Aorta (tissue), 5 donors: Measurements from ENCODE around the gene WWOX. TPM values are rescaled to one million over a fixed set of nuclear protein-coding genes. Genes with fewer than 3 reads are reported as not detected.

Experiments
- ATAC-seq: fragments of 200-7000 bp; cut with Tn5 transposase; one replicate; pipeline ENCODE4 v1.9.1; 2022; ENCODE audit warnings: moderate library complexity; ENCODE audit not compliant: low FRiP score
- DNase-seq, 2 donors: peaks; one replicate each; pipeline ENCODE4 v3.0.0-alpha.2; 2020
- H3K27ac ChIP-seq, 2 donors: one replicate each; pipeline ENCODE4 v1.5.1; 2013; ENCODE audit warnings: low read length in 2 of 2, mild to moderate bottlenecking in 2 of 2, moderate library complexity in 2 of 2, control low read depth in 1 of 2, inconsistent platforms in 1 of 2, low read depth in 1 of 2
- H3K27me3 ChIP-seq, 2 donors: one replicate each; pipeline ENCODE4 v1.6.1; 2013; ENCODE audit warnings: control low read depth in 1 of 2, low read length in 1 of 2, mild to moderate bottlenecking in 1 of 2, moderate library complexity in 1 of 2; ENCODE audit not compliant: insufficient read depth in 2 of 2, control insufficient read depth in 1 of 2
- H3K36me3 ChIP-seq, 2 donors: one replicate each; pipeline ENCODE4 v1.6.1; 2013; ENCODE audit warnings: control low read depth in 1 of 2, low read length in 1 of 2, mild to moderate bottlenecking in 1 of 2; ENCODE audit not compliant: insufficient read depth in 2 of 2, control insufficient read depth in 1 of 2
- H3K4me1 ChIP-seq, 2 donors: one replicate each; pipeline ENCODE4 v1.6.1; 2013; ENCODE audit warnings: low read length in 2 of 2, control low read depth in 1 of 2, mild to moderate bottlenecking in 1 of 2, moderate library complexity in 1 of 2; ENCODE audit not compliant: insufficient read depth in 2 of 2, control insufficient read depth in 1 of 2
- H3K4me3 ChIP-seq, 2 donors: one replicate each; pipeline ENCODE4 v1.5.1; 2013; ENCODE audit warnings: low read length in 2 of 2, control low read depth in 1 of 2, mild to moderate bottlenecking in 1 of 2
- H3K9me3 ChIP-seq: one replicate; pipeline ENCODE4 v1.6.1; 2013; ENCODE audit warnings: mild to moderate bottlenecking, low read length; ENCODE audit not compliant: control insufficient read depth
- WGBS, 2 donors: extraction: QIAGEN DNeasy Blood & Tissue Kit; methylation state at CpG; one replicate each; pipeline ENCODE4 v1.1.7; 2013; 5-methylcytosine and 5-hydroxymethylcytosine counted together
- intact Hi-C, 2 donors: fragments of 100-400 bp; cut with DNase I; formaldehyde crosslinking; loops; one replicate each; pipeline versions ENCODE4 v1.14.2 to v1.15.0; 2022
- polyA plus RNA-seq, 2 donors: library from polyadenylated mRNA; stranded (reverse); fragments of 200-250 nt; gene quantifications; one replicate each; pipeline ENCODE4 v1.2.3, GENCODE V29; 2013
- total RNA-seq, 2 donors: library from RNA; stranded (reverse); fragmentation: NEBNext Ultra II Directional; extraction: Animal tissue kit (Norgen Biotek cat#: 25700); gene quantifications; one replicate each; pipeline ENCODE4 v1.2.1, GENCODE V29; 2021
- donor health status: healthy with polysubstance abuse.
- donor health status: Bipolar disorder and iron deficiency.
- donor health status: DM: no; HTN: no; CAD: no.
- donor health status: DM: no; HTN: no; CAD: no.
- donor health status: DM: yes; HTN: yes; CAD: no.

Gene WWOX
- total and polyA plus RNA-seq, 4 donors, result 11.2 to 30.9 (median 14.6) TPM

DNA sequence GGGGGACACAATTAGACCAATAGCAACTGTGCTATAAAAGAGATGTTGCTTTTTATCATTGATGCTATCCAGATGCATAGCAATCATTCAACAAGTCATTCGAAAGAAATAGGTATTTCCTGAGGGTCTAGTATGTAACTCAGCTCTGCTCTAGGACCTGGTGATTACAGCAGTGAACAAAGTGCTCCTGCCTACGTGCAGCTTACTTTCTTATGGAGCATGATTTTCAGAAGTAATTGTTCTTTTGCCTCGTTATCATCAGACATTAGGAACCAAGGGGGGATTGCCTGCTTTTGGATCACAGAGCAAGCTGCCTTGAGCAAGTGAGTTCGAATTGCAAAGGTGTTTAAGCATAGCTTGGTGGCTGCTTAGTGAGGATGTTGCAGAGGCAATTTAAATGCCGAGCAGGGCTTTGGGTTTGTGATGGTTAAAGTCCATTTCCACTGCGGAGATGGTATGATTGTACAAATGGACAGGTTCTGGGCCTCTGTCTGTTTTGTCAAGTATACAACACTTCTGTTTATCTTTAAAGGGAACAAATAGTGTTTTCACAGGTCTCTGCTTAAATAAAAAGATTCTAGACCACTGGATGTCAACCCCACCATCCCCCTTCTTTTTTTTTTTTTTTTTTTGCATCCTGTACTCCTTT is 41.5 kb downstream of the WWOX start:
- Histone ChIP-seq H3K27me3 (no peaks in the 10 kb centered on the region), H3K36me3 (no peaks in the 10 kb centered on the region), H3K27ac (no peak overlapping the region), H3K4me1 (no peaks in the 10 kb centered on the region), H3K9me3 (no peaks in the 10 kb centered on the region), H3K4me3 (no peak overlapping the region)
- ATAC-seq (no peak), DNase-seq (no peak)
- 99% methylated on average over 6 of the region's 6 CpGs for WGBS, 2 donors
- intact Hi-C loops, result no loop called here

DNA sequence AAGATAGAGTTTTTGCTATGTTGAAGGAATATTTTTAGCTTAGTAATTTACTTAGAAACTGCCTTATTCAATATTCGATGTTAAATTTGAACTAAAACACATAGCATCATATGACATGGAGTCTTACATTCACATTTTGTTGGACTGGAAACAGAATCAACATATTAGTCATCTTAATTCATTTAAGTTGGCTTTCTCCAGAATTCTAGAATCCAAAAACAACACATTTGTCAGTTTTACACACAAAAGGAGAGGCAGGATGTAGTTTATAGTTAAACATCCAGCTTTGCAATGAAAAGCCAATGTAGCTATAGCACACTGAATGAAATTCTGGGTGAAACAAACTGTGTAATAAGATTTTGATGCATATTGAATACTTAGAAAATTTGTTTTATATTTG is 43.3 kb downstream of the WWOX start:
- intact Hi-C loops, result no loop called here
- DNase-seq (no peak), ATAC-seq (peak; percentile 48)
- no peaks in the 10 kb centered on the region for H3K4me1 ChIP-seq
- H3K9me3 ChIP-seq, result no peaks in the 10 kb centered on the region
- H3K27me3 ChIP-seq, result no peaks in the 10 kb centered on the region
- H3K27ac ChIP-seq, result no peak overlapping the region
- 0 to 4% methylated on average over 1 of the region's 1 CpG for WGBS, 2 donors
- H3K36me3 ChIP-seq, result no peaks in the 10 kb centered on the region
- no peak overlapping the region for H3K4me3 ChIP-seq

DNA sequence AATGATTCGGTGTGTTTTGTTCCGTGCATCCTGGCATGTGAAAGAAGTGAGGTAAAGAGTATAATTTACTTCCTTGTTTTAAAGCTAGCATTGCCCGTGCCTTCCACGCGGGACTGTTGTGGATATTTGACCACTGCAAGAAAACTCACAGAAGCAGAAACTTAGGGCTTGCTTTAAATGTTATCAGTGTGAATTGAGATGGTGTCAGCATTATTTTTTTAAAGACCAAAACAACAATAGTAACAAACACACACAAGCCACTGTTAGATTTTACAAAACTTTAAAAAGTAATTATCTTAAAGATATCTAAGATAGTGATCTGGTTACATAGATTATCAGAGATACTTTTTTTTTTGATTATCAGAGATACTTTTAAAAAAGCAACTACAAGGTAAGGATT is 47.4 kb downstream of the WWOX start:
- ATAC-seq (no peak), DNase-seq (no peak)
- Histone ChIP-seq H3K4me3 (no peak overlapping the region), H3K27me3 (no peaks in the 10 kb centered on the region), H3K36me3 (no peaks in the 10 kb centered on the region), H3K4me1 (no peaks in the 10 kb centered on the region), H3K27ac (no peak overlapping the region), H3K9me3 (no peaks in the 10 kb centered on the region)
- WGBS, 2 donors, result 84 to 86% methylated on average over 5 of the region's 5 CpGs
- intact Hi-C loops, result no loop called here

DNA sequence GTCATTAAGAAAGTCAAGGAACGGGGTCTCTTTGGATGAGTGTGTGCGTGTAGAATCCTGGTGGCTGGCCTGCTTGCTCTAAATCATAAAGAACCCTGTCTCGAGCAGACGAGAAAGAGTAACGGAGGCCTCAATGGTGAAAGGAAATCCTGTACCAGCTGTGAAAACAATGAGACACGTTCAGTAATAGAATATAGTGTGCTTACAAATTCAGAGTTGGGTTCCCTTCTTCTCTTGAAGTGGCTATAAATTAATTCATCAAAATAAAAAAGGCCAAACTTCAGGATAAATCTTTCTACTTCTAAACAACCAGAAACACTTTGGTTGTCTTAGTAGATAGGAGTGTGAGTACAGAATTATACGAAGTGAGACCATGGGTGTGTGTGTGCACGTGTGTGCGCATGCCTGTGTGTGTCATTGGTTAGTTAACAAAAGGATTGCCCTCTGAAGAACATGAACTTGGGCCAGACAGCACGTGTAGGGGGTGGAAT is 48.5 kb downstream of the WWOX start:
- Histone ChIP-seq H3K36me3 (no peaks in the 10 kb centered on the region), H3K27me3 (no peaks in the 10 kb centered on the region), H3K27ac (no peak overlapping the region), H3K4me1 (no peaks in the 10 kb centered on the region), H3K9me3 (no peaks in the 10 kb centered on the region), H3K4me3 (no peak overlapping the region)
- DNase-seq (no peak), ATAC-seq (no peak)
- 76 to 84% methylated on average over 10 of the region's 10 CpGs for WGBS, 2 donors
- intact Hi-C loops, result no loop called here

DNA sequence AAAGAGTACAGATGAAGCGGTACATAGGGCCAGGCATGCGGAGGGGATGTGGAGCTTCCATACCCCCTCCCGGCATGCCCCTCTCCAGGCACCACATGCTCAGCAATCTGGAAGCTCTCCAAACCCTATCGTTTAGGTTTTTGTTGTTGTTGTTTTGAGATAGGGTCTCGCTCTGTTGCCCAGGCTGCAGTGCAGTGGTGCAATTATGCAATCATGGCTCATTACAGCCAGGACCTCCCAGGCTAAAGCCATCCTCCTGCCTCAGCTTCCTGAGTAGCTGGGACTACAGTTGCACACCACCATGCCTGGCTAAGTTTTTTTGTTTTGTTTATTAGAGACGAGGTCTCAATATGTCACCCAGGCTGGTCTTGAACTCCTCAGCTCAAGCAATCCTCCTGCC is 50.8 kb downstream of the WWOX start:
- WGBS, 2 donors, result 78 to 84% methylated on average over 6 of the region's 6 CpGs
- Histone ChIP-seq H3K9me3 (no peaks in the 10 kb centered on the region), H3K27ac (no peak overlapping the region), H3K36me3 (no peaks in the 10 kb centered on the region), H3K4me1 (no peaks in the 10 kb centered on the region), H3K27me3 (no peaks in the 10 kb centered on the region), H3K4me3 (no peak overlapping the region)
- no peak for ATAC-seq
- DNase-seq, result no peak
- intact Hi-C loops, result loop anchor here in 1 of 2 donors (10.0 kb wide), 1 partner anchor 1085 kb away; no protein-coding TSS in a partner anchor

DNA sequence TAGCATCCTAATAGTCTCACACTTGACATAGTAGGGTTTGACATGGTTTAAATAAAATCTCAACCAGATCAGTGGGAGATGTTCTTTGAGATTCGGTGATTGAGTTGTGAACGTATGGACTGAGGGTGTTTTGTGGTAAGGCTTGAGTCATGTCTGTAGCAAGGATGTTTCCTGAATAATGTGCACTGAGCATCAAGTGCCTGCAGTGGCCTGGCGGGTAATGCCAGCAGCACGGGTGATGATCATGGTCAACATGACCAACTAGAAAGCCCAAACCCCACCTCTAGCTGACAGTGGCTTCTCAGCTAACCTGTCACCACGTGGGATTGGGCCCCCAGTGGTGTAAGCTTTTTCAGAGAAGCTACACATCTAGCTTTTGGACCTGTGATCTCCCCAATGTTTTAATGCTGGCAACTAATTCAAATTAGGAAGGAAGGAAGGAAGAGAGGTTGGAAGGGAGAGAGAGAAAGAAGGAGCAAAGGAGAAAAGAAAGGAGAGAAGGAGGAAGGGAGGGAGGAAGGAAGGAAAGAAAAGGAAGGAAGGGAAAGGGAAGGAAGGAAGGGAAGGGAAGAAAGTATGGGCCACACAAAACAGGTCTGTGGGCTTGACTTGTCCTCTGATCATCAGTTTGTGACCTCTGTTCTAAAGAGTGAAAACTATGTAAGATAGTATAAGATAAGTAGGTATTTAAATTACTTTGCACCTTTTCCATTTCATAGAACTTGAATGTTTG is 55.4 kb downstream of the WWOX start:
- Histone ChIP-seq H3K27me3 (no peaks in the 10 kb centered on the region), H3K9me3 (no peaks in the 10 kb centered on the region), H3K4me3 (no peak overlapping the region), H3K4me1 (no peaks in the 10 kb centered on the region), H3K36me3 (no peaks in the 10 kb centered on the region), H3K27ac (no peak overlapping the region)
- DNase-seq, result no peak
- WGBS, 2 donors, result 63 to 80% methylated on average over 5 of the region's 5 CpGs
- intact Hi-C loops, result loop anchor here in 1 of 2 donors (10.0 kb wide), 1 partner anchor 1080 kb away; no protein-coding TSS in a partner anchor
- no peak for ATAC-seq

DNA sequence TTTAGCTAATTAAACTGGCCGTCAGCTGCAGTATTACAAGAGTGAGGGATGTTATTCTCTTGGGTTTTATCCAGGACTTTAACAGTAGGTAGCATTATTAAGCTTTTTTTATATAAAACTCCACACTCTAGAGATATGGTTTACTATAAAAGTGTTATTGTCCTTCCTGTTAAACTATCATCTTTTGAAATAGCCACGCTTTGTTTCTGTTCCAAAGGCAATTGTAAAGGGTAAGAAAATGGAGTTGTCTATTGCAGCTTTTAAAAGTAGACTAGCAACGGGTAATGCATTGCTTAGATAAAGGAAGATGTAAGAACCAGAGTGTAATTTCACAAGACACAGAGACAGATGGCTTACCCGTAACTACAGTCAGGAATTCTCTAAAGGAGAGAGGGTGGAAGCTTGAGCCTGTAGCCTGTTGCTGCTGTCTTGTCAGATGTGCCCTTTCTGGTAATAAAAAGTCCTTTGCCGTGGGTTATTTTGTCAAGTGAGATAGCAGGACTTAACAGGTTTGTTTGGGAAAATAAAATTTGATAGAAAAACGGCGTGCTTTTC is 56.4 kb downstream of the WWOX start:
- ATAC-seq, result no peak
- 76 to 78% methylated on average over 7 of the region's 7 CpGs for WGBS, 2 donors
- Histone ChIP-seq H3K27ac (no peak overlapping the region), H3K9me3 (no peaks in the 10 kb centered on the region), H3K36me3 (no peaks in the 10 kb centered on the region), H3K27me3 (no peaks in the 10 kb centered on the region), H3K4me3 (no peak overlapping the region), H3K4me1 (no peaks in the 10 kb centered on the region)
- DNase-seq, result no peak
- intact Hi-C loops, result loop anchor here in 1 of 2 donors (10.0 kb wide), 1 partner anchor 1079 kb away; no protein-coding TSS in a partner anchor

DNA sequence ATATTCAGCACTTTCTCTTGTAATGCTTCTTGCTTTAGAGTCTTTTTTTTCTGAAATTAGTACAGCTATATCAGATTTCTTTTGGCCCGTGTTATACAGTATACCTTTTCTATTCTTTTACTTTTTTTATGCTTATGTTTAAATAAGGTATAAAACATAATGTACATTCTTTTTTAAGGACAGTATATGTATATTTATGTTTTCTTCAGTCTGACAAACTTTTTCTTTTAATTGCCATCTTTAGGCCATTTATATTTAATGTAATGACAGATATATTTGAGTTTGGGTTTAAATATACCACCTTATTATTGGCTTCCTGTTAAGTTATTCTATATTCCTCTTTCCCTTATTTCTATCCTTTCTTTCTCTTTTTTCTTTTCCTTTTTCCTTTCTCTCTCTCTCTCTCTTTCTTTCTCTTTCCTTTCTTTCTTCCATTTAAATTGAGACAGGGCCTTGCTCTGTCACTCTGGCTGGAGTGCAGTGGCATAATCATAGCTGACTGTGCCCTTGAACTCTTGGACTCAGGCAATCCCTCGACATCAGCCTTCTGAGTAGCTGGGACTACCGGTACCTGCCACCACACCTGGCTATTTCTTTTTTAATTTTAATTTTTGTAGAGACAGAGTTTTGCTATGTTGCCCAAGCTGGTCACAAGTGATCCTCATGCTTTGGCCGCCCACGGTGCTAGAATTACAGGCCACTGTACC is 61.7 kb downstream of the WWOX start:
- no peak for DNase-seq
- intact Hi-C loops, result no loop called here

More for the DNA sequence above, 61.7 kb downstream of the WWOX start:
- H3K27me3 ChIP-seq, result no peaks in the 10 kb centered on the region
- no peaks in the 10 kb centered on the region for H3K36me3 ChIP-seq
- no peak overlapping the region for H3K4me3 ChIP-seq
- no peak for ATAC-seq
- peaks cover 2% of the 10 kb centered on the region for H3K9me3 ChIP-seq
- 94 to 98% methylated on average over 5 of the region's 5 CpGs for WGBS, 2 donors
- no peaks in the 10 kb centered on the region for H3K4me1 ChIP-seq
- H3K27ac ChIP-seq, result no peak overlapping the region
